DMS153 (cell line): ENCODE data around the gene MELK.

Source experiments
- DNase-seq: peaks from one replicate; lab custom pipeline; 2025; lab: John Stamatoyannopoulos, UW

The MELK gene

GRCh38 chr9:36584620-36585460 lies 12.1 kb downstream of the MELK start:
- DNase-seq = no peak

GRCh38 chr9:36590231-36590630 lies 17.5 kb downstream of the MELK start:
- no peak for DNase-seq

- no peak for DNase-seq
Measured at GRCh38 chr9:36592801-36593583, 20.3 kb downstream of the MELK start.

GRCh38 chr9:36594213-36594612 lies 21.5 kb downstream of the MELK start:
- DNase-seq = no peak

GRCh38 chr9:36597412-36598178 lies 24.9 kb downstream of the MELK start:
- DNase-seq = no peak

- DNase-seq = no peak
Measured at GRCh38 chr9:36598273-36598672, 25.6 kb downstream of the MELK start.

- DNase-seq = no peak
Measured at GRCh38 chr9:36603006-36603405, 30.3 kb downstream of the MELK start.

- DNase-seq = no peak
Measured at GRCh38 chr9:36609306-36609705, 36.6 kb downstream of the MELK start.

- DNase-seq = no peak
Measured at GRCh38 chr9:36622121-36622520, 49.4 kb downstream of the MELK start.

GRCh38 chr9:36623280-36623679 lies 50.6 kb downstream of the MELK start:
- no peak for DNase-seq

GRCh38 chr9:36625006-36625615 lies 52.4 kb downstream of the MELK start:
- no peak for DNase-seq

GRCh38 chr9:36632892-36633291 lies 60.2 kb downstream of the MELK start:
- no peak for DNase-seq

GRCh38 chr9:36637491-36638270 lies 65.0 kb downstream of the MELK start:
- DNase-seq = no peak

- no peak for DNase-seq
Measured at GRCh38 chr9:36640771-36641381, 68.2 kb downstream of the MELK start.

GRCh38 chr9:36642817-36643216 lies 70.1 kb downstream of the MELK start:
- no peak for DNase-seq

GRCh38 chr9:36656842-36657241 lies 84.1 kb downstream of the MELK start:
- no peak for DNase-seq

GRCh38 chr9:36659500-36659899 lies 86.8 kb downstream of the MELK start:
- no peak for DNase-seq

GRCh38 chr9:36664806-36665205 lies 92.1 kb downstream of the MELK start:
- no peak for DNase-seq

- no peak for DNase-seq
Measured at GRCh38 chr9:36665387-36665786, 92.7 kb downstream of the MELK start.

- DNase-seq = no peak
Measured at GRCh38 chr9:36665921-36666431, 93.3 kb downstream of the MELK start.

- DNase-seq = no peak
Measured at GRCh38 chr9:36671561-36671960, 98.9 kb downstream of the MELK start.
